Esophagus muscularis mucosa (tissue), 4 donors: ENCODE data around the gene PLA2G2A.

Source experiments
- CTCF ChIP-seq, 3 experiments: fragments of 200-600 bp in 2 of 3; fragments of 450-650 bp in 1 of 3; sonication (generic) in 2 of 3; IDR thresholded peaks; one replicate each; pipeline ENCODE4 v1.5.1; 2017 to 2019; ENCODE audit warnings: antibody characterized with exemption in 3 of 3, mild to moderate bottlenecking in 2 of 3, moderate library complexity in 1 of 3
- EP300 ChIP-seq: sonication (generic); formaldehyde crosslinking; IDR thresholded peaks from one replicate; pipeline ENCODE4 v1.6.1; 2017; ENCODE audit warnings: antibody characterized with exemption
- POLR2A ChIP-seq: fragments of 450-650 bp; IDR thresholded peaks from one replicate; pipeline ENCODE4 v1.6.1; 2017; ENCODE audit warnings: antibody characterized with exemption, moderate library complexity, mild to moderate bottlenecking, low read depth
- POLR2AphosphoS5 ChIP-seq, 2 donors: sonication (generic); formaldehyde crosslinking; IDR thresholded peaks; one replicate each; pipeline ENCODE4 v1.6.1; 2017; ENCODE audit warnings: antibody characterized with exemption in 2 of 2

- TF ChIP-seq POLR2AphosphoS5 (IDR thresholded peaks at IDR 0.05) (no peak), CTCF (IDR thresholded peaks at IDR 0.05) (no peak), POLR2A (no peak), EP300 (no peak)
These were observed 8.3 kb upstream of the PLA2G2A start for GRCh38 chr1:19987719-19988118.
